Neuronal stem cell (in vitro differentiated cells): ENCODE measurements around the gene GNPTG.

Experiments
- DNase-seq: peaks from one replicate; pipeline ENCODE4 v3.0.0-alpha.2; 2013; ENCODE audit warnings: low spot score
- H2AFZ ChIP-seq: one replicate; pipeline ENCODE4 v1.6.1; 2013; ENCODE audit warnings: mild to moderate bottlenecking, low read length, inconsistent platforms
- H2AK5ac ChIP-seq: 2 replicates; pipeline ENCODE4 v1.6.1; 2013; ENCODE audit warnings: low read depth, mild to moderate bottlenecking, inconsistent platforms, low read length, moderate library complexity, mixed read lengths
- H2BK120ac ChIP-seq: 2 replicates; pipeline ENCODE4 v1.6.1; 2013; ENCODE audit warnings: low read depth, mild to moderate bottlenecking, inconsistent platforms, low read length, moderate library complexity, mixed read lengths
- H2BK12ac ChIP-seq: one replicate; pipeline ENCODE4 v1.6.1; 2013; ENCODE audit warnings: low read length, inconsistent platforms
- H2BK15ac ChIP-seq: 2 replicates; pipeline ENCODE4 v1.6.1; 2013; ENCODE audit warnings: mild to moderate bottlenecking, low read length, inconsistent platforms, mixed read lengths
- H2BK5ac ChIP-seq: one replicate; pipeline ENCODE4 v1.6.1; 2013; ENCODE audit warnings: inconsistent platforms, mild to moderate bottlenecking, low read length, moderate library complexity
- H3K14ac ChIP-seq: one replicate; pipeline ENCODE4 v1.6.1; 2013; ENCODE audit warnings: low read length, inconsistent platforms
- H3K18ac ChIP-seq: 2 replicates; pipeline ENCODE4 v1.6.1; 2013; ENCODE audit warnings: low read length, inconsistent platforms
- H3K23ac ChIP-seq: 2 replicates; pipeline ENCODE4 v1.6.1; 2013; ENCODE audit warnings: low read depth, mild to moderate bottlenecking, mixed read lengths, low read length, inconsistent platforms; ENCODE audit not compliant: poor library complexity
- H3K27ac ChIP-seq: replicated peaks from 3 replicates; pipeline ENCODE4 v1.5.1; 2013; ENCODE audit warnings: low read length, inconsistent platforms
- H3K27me3 ChIP-seq, 3 experiments: 2 replicates each; pipeline ENCODE4 v1.6.1; 2013; ENCODE audit warnings: low read length in 3 of 3, mild to moderate bottlenecking in 2 of 3, inconsistent platforms in 1 of 3, low read depth in 1 of 3, mixed read lengths in 1 of 3, moderate library complexity in 1 of 3; ENCODE audit not compliant: control insufficient read depth in 3 of 3, insufficient read depth in 3 of 3
- H3K36me3 ChIP-seq, 2 donors: replicated peaks in 1 of 2; 2 replicates each; pipeline ENCODE4 v1.6.1; 2013; ENCODE audit warnings: low read length in 2 of 2; ENCODE audit not compliant: control insufficient read depth in 2 of 2, insufficient read depth in 2 of 2
- H3K4ac ChIP-seq: 2 replicates; pipeline ENCODE4 v1.6.1; 2013; ENCODE audit warnings: inconsistent platforms, mild to moderate bottlenecking, low read length, moderate library complexity
- H3K4me1 ChIP-seq, 2 donors: 1 replicate in 1 of 2; 2 replicates in 1 of 2; pipeline ENCODE4 v1.6.1; 2013; ENCODE audit warnings: low read length in 2 of 2, low read depth in 1 of 2; ENCODE audit not compliant: control insufficient read depth in 2 of 2, insufficient read depth in 1 of 2
- H3K4me2 ChIP-seq: one replicate; pipeline ENCODE4 v1.6.1; 2013; ENCODE audit warnings: mild to moderate bottlenecking, low read length, inconsistent platforms; ENCODE audit not compliant: insufficient read depth, poor library complexity, severe bottlenecking
- H3K4me3 ChIP-seq, 2 donors: 2 replicates each; pipeline ENCODE4 v1.5.1; 2013; ENCODE audit warnings: low read length in 2 of 2, mild to moderate bottlenecking in 2 of 2, inconsistent platforms in 1 of 2, moderate library complexity in 1 of 2
- H3K79me1 ChIP-seq: one replicate; pipeline ENCODE4 v1.6.1; 2013; ENCODE audit warnings: low read depth, mild to moderate bottlenecking, inconsistent platforms, low read length, moderate library complexity
- H3K9ac ChIP-seq: one replicate; pipeline ENCODE4 v1.6.1; 2013; ENCODE audit warnings: mild to moderate bottlenecking, low read depth, low read length, inconsistent platforms; ENCODE audit not compliant: poor library complexity
- H3K9me3 ChIP-seq, 2 donors: replicated peaks in 1 of 2; 2 replicates each; pipeline versions ENCODE3 to v1.6.1; 2013; ENCODE audit warnings: low read length in 2 of 2, mild to moderate bottlenecking in 2 of 2, inconsistent platforms in 1 of 2, low read depth in 1 of 2, mixed read lengths in 1 of 2, moderate library complexity in 1 of 2; ENCODE audit not compliant: control insufficient read depth in 2 of 2, insufficient read depth in 1 of 2
- H4K8ac ChIP-seq: one replicate; pipeline ENCODE4 v1.6.1; 2013; ENCODE audit warnings: low read depth, mild to moderate bottlenecking, inconsistent platforms, low read length, moderate library complexity
- H4K91ac ChIP-seq: one replicate; pipeline ENCODE4 v1.6.1; 2013; ENCODE audit warnings: low read length, low read depth, mild to moderate bottlenecking, inconsistent platforms; ENCODE audit not compliant: poor library complexity
- WGBS, 2 donors: extraction: QIAGEN DNeasy Blood & Tissue Kit; methylation state at CpG; one replicate each; pipeline ENCODE4 v1.1.7; 2013; ENCODE audit warnings: missing lambda C conversion rate in 2 of 2, mixed read lengths in 1 of 2; ENCODE audit not compliant: insufficient read length in 2 of 2, insufficient replicate concordance in 1 of 2; ENCODE audit errors: extremely low coverage in 2 of 2; 5-methylcytosine and 5-hydroxymethylcytosine counted together

The GNPTG gene

GRCh38 chr16:1398826-1399581, 47.3 kb downstream of the GNPTG start:
- no CpG with 5 or more reads among the region's 38 CpGs for WGBS, 2 donors
- H2BK15ac ChIP-seq: no peak overlapping the region

GRCh38 chr16:1401061-1401757, 49.5 kb downstream of the GNPTG start:
- Histone ChIP-seq H3K9ac (peak overlapping the region; percentile 30), H2BK5ac (peak overlapping the region; percentile 53), H2BK12ac (no peak overlapping the region), H3K27me3 (no peaks in the 10 kb centered on the region), H2BK15ac (no peak overlapping the region), H3K27ac (no peak overlapping the region), H2AK5ac (no peak overlapping the region), H4K91ac (no peak overlapping the region), H3K14ac (no peak overlapping the region), H3K18ac (no peak overlapping the region), H3K4ac (no peak overlapping the region), H3K9me3 (peaks cover 0 to 2% of the 10 kb centered on the region in 2 donors), H3K36me3 (peaks cover 26 to 28% of the 10 kb centered on the region in 2 donors), H2BK120ac (no peak overlapping the region), H3K4me2 (no peak overlapping the region), H3K4me3 (no peak overlapping the region), H3K23ac (peak overlapping the region; percentile 20), H4K8ac (no peak overlapping the region), H3K4me1 (no peaks in the 10 kb centered on the region), H3K79me1 (peaks cover 20% of the 10 kb centered on the region), H2AFZ (no peak overlapping the region)
- no peak for DNase-seq
- no CpG with 5 or more reads among the region's 29 CpGs for WGBS, 2 donors

More at GRCh38 chr16:1398826-1399581, 47.3 kb downstream of the GNPTG start:
- Histone ChIP-seq H3K18ac (no peak overlapping the region), H3K14ac (peak overlapping the region; percentile 38), H2AK5ac (no peak overlapping the region), H3K36me3 (peaks cover 24 to 25% of the 10 kb centered on the region in 2 donors), H3K9me3 (no peaks in the 10 kb centered on the region), H2BK5ac (peak overlapping the region; percentile 39), H3K27ac (no peak overlapping the region), H3K23ac (peak overlapping the region; percentile 73), H4K8ac (no peak overlapping the region), H3K4ac (no peak overlapping the region), H3K9ac (peak overlapping the region; percentile 70), H4K91ac (no peak overlapping the region), H3K4me1 (no peaks in the 10 kb centered on the region), H2AFZ (no peak overlapping the region), H3K4me3 (no peak overlapping the region), H2BK120ac (no peak overlapping the region), H3K4me2 (no peak overlapping the region), H3K27me3 (no peaks in the 10 kb centered on the region), H3K79me1 (peaks cover 11% of the 10 kb centered on the region), H2BK12ac (peak overlapping the region; percentile 30)
- no peak for DNase-seq

DNA sequence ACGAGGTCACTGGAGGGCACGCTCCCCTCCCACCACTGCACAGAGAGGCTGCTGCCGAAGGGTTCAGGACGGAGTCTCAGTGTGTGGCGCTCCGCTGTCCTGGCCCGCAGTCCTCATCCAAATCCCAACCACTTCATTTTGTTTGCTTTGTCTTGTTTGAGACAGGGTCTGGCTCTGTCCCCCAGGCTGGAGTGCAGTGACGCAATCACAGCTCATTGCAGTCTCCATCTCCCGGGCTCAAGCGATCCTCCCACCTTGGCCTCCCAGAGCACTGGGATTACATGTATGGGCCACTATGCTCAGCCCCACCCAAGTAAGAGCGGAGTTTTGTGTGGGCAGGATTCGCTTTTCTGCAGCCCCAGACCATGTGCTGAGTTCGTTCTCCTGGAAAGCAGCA, 50.0 kb downstream of the GNPTG start:
- peaks cover 26 to 28% of the 10 kb centered on the region in 2 donors for H3K36me3 ChIP-seq
- H3K27ac ChIP-seq: no peak overlapping the region
- H3K9me3 ChIP-seq: peaks cover 0 to 2% of the 10 kb centered on the region in 2 donors
- no peaks in the 10 kb centered on the region for H3K27me3 ChIP-seq
- no peak overlapping the region for H2BK15ac ChIP-seq
- no peak overlapping the region for H3K14ac ChIP-seq
- no peaks in the 10 kb centered on the region for H3K4me1 ChIP-seq
- no peak overlapping the region for H3K4me3 ChIP-seq
- DNase-seq: no peak
- H4K8ac ChIP-seq: no peak overlapping the region
- no peak overlapping the region for H3K4me2 ChIP-seq
- peak overlapping the region; percentile 30 for H3K9ac ChIP-seq
- H3K79me1 ChIP-seq: peaks cover 20% of the 10 kb centered on the region
- H2BK120ac ChIP-seq: no peak overlapping the region
- H2AK5ac ChIP-seq: no peak overlapping the region
- H3K18ac ChIP-seq: no peak overlapping the region
- H2BK12ac ChIP-seq: no peak overlapping the region
- no peak overlapping the region for H2AFZ ChIP-seq
- peak overlapping the region; percentile 53 for H2BK5ac ChIP-seq
- no peak overlapping the region for H3K23ac ChIP-seq
- no CpG with 5 or more reads among the region's 13 CpGs for WGBS, 2 donors
- H4K91ac ChIP-seq: no peak overlapping the region
- no peak overlapping the region for H3K4ac ChIP-seq

GRCh38 chr16:1403036-1403435, 51.3 kb downstream of the GNPTG start:
- peak overlapping the region; percentile 65 for H3K23ac ChIP-seq
- no peak overlapping the region for H2BK5ac ChIP-seq
- no peak overlapping the region for H2BK120ac ChIP-seq
- H2BK12ac ChIP-seq: no peak overlapping the region
- H3K9me3 ChIP-seq: peaks cover 0 to 2% of the 10 kb centered on the region in 2 donors
- no CpG with 5 or more reads among the region's 22 CpGs for WGBS, 2 donors
- peaks cover 0 to 5% of the 10 kb centered on the region in 2 donors for H3K4me1 ChIP-seq
- H3K9ac ChIP-seq: peak overlapping the region; percentile 44
- H4K8ac ChIP-seq: peak overlapping the region; percentile 92
- peak overlapping the region; percentile 46 for H2AK5ac ChIP-seq
- no peak overlapping the region for H2AFZ ChIP-seq
- H3K36me3 ChIP-seq: peaks cover 26 to 28% of the 10 kb centered on the region in 2 donors
- H4K91ac ChIP-seq: no peak overlapping the region
- H3K18ac ChIP-seq: no peak overlapping the region
- H3K4ac ChIP-seq: no peak overlapping the region
- H3K79me1 ChIP-seq: peaks cover 28% of the 10 kb centered on the region
- H3K27me3 ChIP-seq: no peaks in the 10 kb centered on the region
- no peak overlapping the region for H3K4me2 ChIP-seq
- no peak overlapping the region for H3K14ac ChIP-seq
- DNase-seq: no peak
- no peak overlapping the region for H3K27ac ChIP-seq
- H2BK15ac ChIP-seq: no peak overlapping the region
- H3K4me3 ChIP-seq: no peak overlapping the region
